LNCAP (cell line): ENCODE data around the gene ZRANB3.

Source experiments
- TF ChIP-seq, protein P1 (sequence below): fragments of 450-650 bp; IDR thresholded peaks from 2 replicates; pipeline ENCODE4 v1.5.1; 2017; ENCODE audit warnings: mild to moderate bottlenecking

The ZRANB3 gene

DNA sequence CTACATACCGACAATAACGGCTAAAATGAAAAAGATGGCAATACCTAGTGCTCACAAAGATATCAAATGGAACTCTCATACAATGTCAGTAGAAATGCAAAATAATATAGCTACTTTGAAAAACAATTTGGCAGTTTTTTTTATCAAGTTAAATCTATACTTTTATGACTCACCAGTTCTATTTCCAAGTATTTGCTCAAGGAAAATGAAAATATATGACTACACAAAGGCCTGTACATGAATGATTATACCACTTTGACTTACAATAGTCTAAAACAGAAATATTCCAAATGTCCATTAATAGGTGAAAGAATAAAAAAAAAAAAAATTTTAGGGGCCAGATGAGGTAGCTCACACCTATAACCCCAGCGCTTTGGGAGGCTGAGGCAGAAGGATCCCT lies 219.8 kb downstream of the ZRANB3 start:
- TF ChIP-seq, protein P1, sequence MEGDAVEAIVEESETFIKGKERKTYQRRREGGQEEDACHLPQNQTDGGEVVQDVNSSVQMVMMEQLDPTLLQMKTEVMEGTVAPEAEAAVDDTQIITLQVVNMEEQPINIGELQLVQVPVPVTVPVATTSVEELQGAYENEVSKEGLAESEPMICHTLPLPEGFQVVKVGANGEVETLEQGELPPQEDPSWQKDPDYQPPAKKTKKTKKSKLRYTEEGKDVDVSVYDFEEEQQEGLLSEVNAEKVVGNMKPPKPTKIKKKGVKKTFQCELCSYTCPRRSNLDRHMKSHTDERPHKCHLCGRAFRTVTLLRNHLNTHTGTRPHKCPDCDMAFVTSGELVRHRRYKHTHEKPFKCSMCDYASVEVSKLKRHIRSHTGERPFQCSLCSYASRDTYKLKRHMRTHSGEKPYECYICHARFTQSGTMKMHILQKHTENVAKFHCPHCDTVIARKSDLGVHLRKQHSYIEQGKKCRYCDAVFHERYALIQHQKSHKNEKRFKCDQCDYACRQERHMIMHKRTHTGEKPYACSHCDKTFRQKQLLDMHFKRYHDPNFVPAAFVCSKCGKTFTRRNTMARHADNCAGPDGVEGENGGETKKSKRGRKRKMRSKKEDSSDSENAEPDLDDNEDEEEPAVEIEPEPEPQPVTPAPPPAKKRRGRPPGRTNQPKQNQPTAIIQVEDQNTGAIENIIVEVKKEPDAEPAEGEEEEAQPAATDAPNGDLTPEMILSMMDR = no peak

GRCh38 chr2:135304694-135305093 lies 226.3 kb downstream of the ZRANB3 start:
- TF ChIP-seq, protein P1 = no peak

DNA sequence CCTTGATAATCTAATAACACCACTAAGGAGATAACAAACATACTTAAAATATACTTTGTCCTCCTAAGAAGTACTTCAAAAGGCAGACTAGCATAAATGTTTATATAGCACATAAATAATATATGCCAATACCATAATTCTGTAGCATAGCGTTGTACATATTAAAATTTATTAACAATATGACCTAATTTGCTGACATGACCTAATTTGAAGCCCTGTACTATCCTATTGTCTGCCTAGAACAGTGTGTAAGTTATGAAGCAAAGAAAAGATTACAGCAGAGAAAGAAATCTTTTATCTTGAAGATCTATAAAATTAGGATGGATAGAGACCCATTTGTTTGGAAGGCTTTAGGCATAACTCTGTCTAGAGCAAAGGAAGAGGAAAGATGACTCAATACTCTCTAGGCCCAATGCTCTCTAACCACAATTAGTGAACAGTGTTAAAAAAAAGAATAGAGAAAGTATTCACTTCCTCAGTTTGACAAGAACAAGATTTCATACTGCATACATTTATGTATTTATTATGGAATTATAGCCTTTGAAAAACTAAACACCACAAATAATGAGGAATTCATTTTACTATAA lies 231.3 kb downstream of the ZRANB3 start:
- TF ChIP-seq, protein P1 = no peak

DNA sequence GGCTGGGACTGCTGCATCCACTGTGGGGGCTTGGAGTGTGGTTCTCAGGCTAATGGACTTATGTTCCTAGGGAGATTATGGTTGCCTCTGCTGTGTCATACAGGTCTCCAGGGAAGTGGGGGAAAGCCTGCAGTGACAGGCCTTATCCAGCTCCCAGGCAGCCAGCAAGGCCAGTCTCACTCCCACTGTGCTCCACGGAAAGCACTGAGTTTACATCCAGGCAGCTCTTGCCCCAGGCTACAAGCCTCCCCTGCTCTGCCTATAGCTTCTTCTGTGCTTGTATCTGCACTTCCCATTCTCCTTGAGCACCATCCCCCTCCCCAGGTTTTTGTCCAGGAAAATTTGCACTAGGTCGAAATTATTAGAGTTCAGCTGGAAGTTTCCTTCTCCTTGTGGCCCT lies 231.9 kb downstream of the ZRANB3 start:
- TF ChIP-seq, protein P1 = no peak

- TF ChIP-seq, protein P1 = no peak
Measured at GRCh38 chr2:135285391-135285790, 245.6 kb downstream of the ZRANB3 start.

DNA sequence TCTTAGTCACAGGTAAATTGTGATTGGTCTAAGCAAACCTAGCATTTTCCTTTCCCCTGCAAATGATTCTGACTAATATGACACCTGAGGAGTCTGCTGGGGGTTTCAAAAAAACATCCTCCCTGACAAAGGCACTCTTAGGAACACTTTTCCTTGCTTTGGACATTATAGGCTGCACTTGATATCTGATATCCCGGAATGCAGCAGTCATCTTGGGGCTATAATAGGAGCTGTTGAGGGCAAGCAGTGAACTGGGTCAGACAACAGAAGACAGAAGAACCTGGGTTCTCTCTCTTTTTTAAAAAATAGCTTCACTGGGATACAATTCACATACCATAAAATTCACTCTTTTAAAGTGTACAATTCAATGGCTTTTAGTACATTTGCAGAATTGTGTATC lies 249.6 kb downstream of the ZRANB3 start:
- TF ChIP-seq, protein P1 = no peak

- TF ChIP-seq, protein P1 = no peak
Measured at GRCh38 chr2:135279209-135279608, 251.8 kb downstream of the ZRANB3 start.

GRCh38 chr2:135276525-135276924 lies 254.5 kb downstream of the ZRANB3 start:
- TF ChIP-seq, protein P1 = no peak
